T-helper 1 cell treated with Interleukin-12 subunit alpha and Interleukin-12 subunit beta and Interleukin-4 antibody, amounts not matched to agents 30 μg/mL and 1 μg/mL, for 36 hours (primary cell): ENCODE data around the gene LDLRAD4.
A peak's percentile ranks its signal among the peaks of the same experiment; 100 is the strongest.

Experiments
- H3K27ac Mint-ChIP-seq: one replicate; pipeline ENCODE4 v1.8.0; 2021; ENCODE audit warnings: mild to moderate bottlenecking, mixed read lengths
- H3K27me3 Mint-ChIP-seq: one replicate; pipeline ENCODE4 v1.8.0; 2021; ENCODE audit warnings: low read depth, mixed read lengths
- H3K36me3 Mint-ChIP-seq: one replicate; pipeline ENCODE4 v1.8.0; 2021; ENCODE audit warnings: low read depth, mixed read lengths
- H3K4me1 Mint-ChIP-seq: one replicate; pipeline ENCODE4 v1.8.0; 2021; ENCODE audit warnings: low read depth, mixed read lengths
- H3K4me3 Mint-ChIP-seq: one replicate; pipeline ENCODE4 v1.8.0; 2021; ENCODE audit warnings: mild to moderate bottlenecking, moderate library complexity, mixed read lengths
- H3K9me3 Mint-ChIP-seq: one replicate; pipeline ENCODE4 v1.8.0; 2021; ENCODE audit warnings: mixed read lengths

Gene LDLRAD4

GRCh38 chr18:13218368-13218991 lies at the start of gene LDLRAD4:
Gene LDLRAD4 (plus strand): TSS chr18:13218760.
- peak within 1 kb of the TSS; percentile 81 for H3K4me3 Mint-ChIP-seq
- H3K4me1 Mint-ChIP-seq: peaks cover 33% of the 10 kb centered on the region
- H3K9me3 Mint-ChIP-seq: no peaks in the 10 kb centered on the region
- H3K36me3 Mint-ChIP-seq: no peaks in the 10 kb centered on the region
- peak within 1 kb of the TSS; percentile 55 for H3K27ac Mint-ChIP-seq
- peaks cover 50% of the 10 kb centered on the region for H3K27me3 Mint-ChIP-seq

GRCh38 chr18:13173578-13174145 lies 44.9 kb upstream of the LDLRAD4 start:
- H3K4me3 Mint-ChIP-seq: no peak overlapping the region
- H3K9me3 Mint-ChIP-seq: no peaks in the 10 kb centered on the region
- H3K27me3 Mint-ChIP-seq: peaks cover 32% of the 10 kb centered on the region
- no peaks in the 10 kb centered on the region for H3K36me3 Mint-ChIP-seq
- H3K27ac Mint-ChIP-seq: no peak overlapping the region
- peaks cover 10% of the 10 kb centered on the region for H3K4me1 Mint-ChIP-seq

- no peaks in the 10 kb centered on the region for H3K9me3 Mint-ChIP-seq
- peaks cover 17% of the 10 kb centered on the region for H3K4me1 Mint-ChIP-seq
- no peak overlapping the region for H3K4me3 Mint-ChIP-seq
- peaks cover 16% of the 10 kb centered on the region for H3K27me3 Mint-ChIP-seq
- no peak overlapping the region for H3K27ac Mint-ChIP-seq
- no peaks in the 10 kb centered on the region for H3K36me3 Mint-ChIP-seq
These were observed 43.3 kb upstream of the LDLRAD4 start for GRCh38 chr18:13175266-13175665.

GRCh38 chr18:13175754-13176210 lies 42.8 kb upstream of the LDLRAD4 start:
- peaks cover 19% of the 10 kb centered on the region for H3K4me1 Mint-ChIP-seq
- no peaks in the 10 kb centered on the region for H3K9me3 Mint-ChIP-seq
- no peak overlapping the region for H3K4me3 Mint-ChIP-seq
- no peaks in the 10 kb centered on the region for H3K36me3 Mint-ChIP-seq
- no peak overlapping the region for H3K27ac Mint-ChIP-seq
- H3K27me3 Mint-ChIP-seq: peaks cover 15% of the 10 kb centered on the region

GRCh38 chr18:13176847-13177246 lies 41.7 kb upstream of the LDLRAD4 start:
- Mint-ChIP-seq H3K27ac (no peak overlapping the region), H3K4me3 (no peak overlapping the region), H3K4me1 (peaks cover 21% of the 10 kb centered on the region), H3K9me3 (no peaks in the 10 kb centered on the region), H3K27me3 (peaks cover 7% of the 10 kb centered on the region), H3K36me3 (no peaks in the 10 kb centered on the region)

GRCh38 chr18:13178197-13178596 lies 40.4 kb upstream of the LDLRAD4 start:
- no peaks in the 10 kb centered on the region for H3K9me3 Mint-ChIP-seq
- no peaks in the 10 kb centered on the region for H3K36me3 Mint-ChIP-seq
- no peak overlapping the region for H3K4me3 Mint-ChIP-seq
- H3K27ac Mint-ChIP-seq: no peak overlapping the region
- H3K27me3 Mint-ChIP-seq: peaks cover 7% of the 10 kb centered on the region
- H3K4me1 Mint-ChIP-seq: peaks cover 21% of the 10 kb centered on the region

GRCh38 chr18:13178976-13179375 lies 39.6 kb upstream of the LDLRAD4 start:
- Mint-ChIP-seq H3K27ac (no peak overlapping the region), H3K9me3 (no peaks in the 10 kb centered on the region), H3K36me3 (no peaks in the 10 kb centered on the region), H3K4me1 (peaks cover 21% of the 10 kb centered on the region), H3K27me3 (peaks cover 7% of the 10 kb centered on the region), H3K4me3 (no peak overlapping the region)

GRCh38 chr18:13179566-13180113 lies 38.9 kb upstream of the LDLRAD4 start:
- Mint-ChIP-seq H3K27me3 (peaks cover 7% of the 10 kb centered on the region), H3K36me3 (no peaks in the 10 kb centered on the region), H3K4me3 (no peak overlapping the region), H3K27ac (no peak overlapping the region), H3K9me3 (no peaks in the 10 kb centered on the region), H3K4me1 (peaks cover 21% of the 10 kb centered on the region)

- H3K4me3 Mint-ChIP-seq: no peak overlapping the region
- H3K4me1 Mint-ChIP-seq: peaks cover 18% of the 10 kb centered on the region
- H3K36me3 Mint-ChIP-seq: no peaks in the 10 kb centered on the region
- H3K9me3 Mint-ChIP-seq: no peaks in the 10 kb centered on the region
- H3K27me3 Mint-ChIP-seq: peaks cover 7% of the 10 kb centered on the region
- H3K27ac Mint-ChIP-seq: no peak overlapping the region
These were observed 37.8 kb upstream of the LDLRAD4 start for GRCh38 chr18:13180614-13181375.

- H3K36me3 Mint-ChIP-seq: no peaks in the 10 kb centered on the region
- no peak overlapping the region for H3K4me3 Mint-ChIP-seq
- H3K9me3 Mint-ChIP-seq: no peaks in the 10 kb centered on the region
- peaks cover 7% of the 10 kb centered on the region for H3K27me3 Mint-ChIP-seq
- no peak overlapping the region for H3K27ac Mint-ChIP-seq
- peaks cover 14% of the 10 kb centered on the region for H3K4me1 Mint-ChIP-seq
These were observed 36.8 kb upstream of the LDLRAD4 start for GRCh38 chr18:13181765-13182164.

GRCh38 chr18:13183359-13183758 lies 35.2 kb upstream of the LDLRAD4 start:
- no peak overlapping the region for H3K4me3 Mint-ChIP-seq
- no peaks in the 10 kb centered on the region for H3K9me3 Mint-ChIP-seq
- H3K36me3 Mint-ChIP-seq: no peaks in the 10 kb centered on the region
- H3K27me3 Mint-ChIP-seq: peaks cover 11% of the 10 kb centered on the region
- H3K4me1 Mint-ChIP-seq: peaks cover 11% of the 10 kb centered on the region
- no peak overlapping the region for H3K27ac Mint-ChIP-seq

GRCh38 chr18:13183790-13184189 lies 34.8 kb upstream of the LDLRAD4 start:
- Mint-ChIP-seq H3K9me3 (no peaks in the 10 kb centered on the region), H3K27me3 (peaks cover 11% of the 10 kb centered on the region), H3K36me3 (no peaks in the 10 kb centered on the region)

GRCh38 chr18:13184396-13184795 lies 34.2 kb upstream of the LDLRAD4 start:
- H3K36me3 Mint-ChIP-seq: no peaks in the 10 kb centered on the region
- H3K4me1 Mint-ChIP-seq: peaks cover 7% of the 10 kb centered on the region
- H3K27me3 Mint-ChIP-seq: peaks cover 14% of the 10 kb centered on the region
- H3K9me3 Mint-ChIP-seq: no peaks in the 10 kb centered on the region
- H3K4me3 Mint-ChIP-seq: no peak overlapping the region
- no peak overlapping the region for H3K27ac Mint-ChIP-seq

More at GRCh38 chr18:13183790-13184189, 34.8 kb upstream of the LDLRAD4 start:
- Mint-ChIP-seq H3K27ac (no peak overlapping the region), H3K4me1 (peaks cover 10% of the 10 kb centered on the region), H3K4me3 (no peak overlapping the region)

GRCh38 chr18:13185675-13186198 lies 32.8 kb upstream of the LDLRAD4 start:
- H3K36me3 Mint-ChIP-seq: no peaks in the 10 kb centered on the region
- H3K4me3 Mint-ChIP-seq: no peak overlapping the region
- no peak overlapping the region for H3K27ac Mint-ChIP-seq
- peaks cover 11% of the 10 kb centered on the region for H3K27me3 Mint-ChIP-seq
- no peaks in the 10 kb centered on the region for H3K9me3 Mint-ChIP-seq
- H3K4me1 Mint-ChIP-seq: peaks cover 2% of the 10 kb centered on the region
